ENCODE results near the gene WDR62.

WDR62 gene

DNA sequence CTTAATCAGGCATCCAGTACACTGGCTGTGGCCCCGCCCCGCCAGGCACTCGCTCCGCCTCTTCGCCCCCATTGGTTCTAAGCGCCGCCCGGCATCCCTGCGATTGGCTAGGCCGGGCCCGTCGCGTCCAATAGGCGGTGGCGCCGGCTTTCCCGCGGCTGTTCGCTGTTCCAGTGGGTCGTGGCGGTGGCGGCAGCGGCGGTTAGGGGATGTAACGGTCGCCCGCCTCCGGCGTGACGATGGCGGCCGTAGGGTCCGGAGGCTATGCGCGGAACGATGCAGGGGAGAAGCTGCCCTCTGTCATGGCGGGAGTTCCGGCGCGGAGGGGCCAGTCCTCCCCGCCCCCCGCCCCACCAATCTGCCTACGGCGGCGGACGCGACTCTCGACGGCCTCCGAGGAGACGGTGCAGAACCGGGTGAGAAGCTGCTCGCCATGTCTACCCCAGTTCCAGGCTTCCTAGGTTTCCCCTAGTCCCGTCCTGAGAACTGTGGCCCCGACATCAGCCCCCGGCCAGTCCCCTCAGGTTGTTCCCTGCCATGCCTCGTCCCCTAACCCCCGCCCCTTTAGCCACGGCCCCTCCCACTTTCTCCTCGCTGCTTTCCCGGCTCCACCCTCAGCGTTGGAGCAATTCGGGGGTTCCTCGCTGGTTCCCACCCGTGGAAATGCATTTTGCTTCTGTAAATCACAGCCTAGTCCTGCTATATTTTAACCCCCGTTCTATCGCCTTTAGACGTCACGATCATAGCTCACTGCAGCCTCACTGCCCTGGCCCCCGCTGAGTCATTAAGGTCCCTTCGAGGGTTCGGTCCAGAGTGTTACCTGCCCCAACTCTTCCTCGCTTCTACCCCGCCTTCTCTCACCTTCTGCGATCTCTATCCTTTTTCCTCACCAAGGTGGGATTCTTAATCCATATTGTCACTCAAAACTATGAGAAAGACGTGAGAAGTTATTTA lies at the start of gene WDR62:
Gene WDR62 (plus strand): TSS at position 165 of the 954 bp plus-strand sequence. CDS start 75 bp downstream, at position 240.
- DNase-seq = peak; percentile 95

- no peak for DNase-seq
Measured at GRCh38 chr19:36006955-36007354, 47.7 kb upstream of the WDR62 start.

GRCh38 chr19:36008336-36008978 lies 46.2 kb upstream of the WDR62 start, which contains the start of gene SYNE4:
Gene SYNE4 (minus strand): TSS chr19:36008813. CDS start chr19:36008681, 132 bp downstream.
- no peak for DNase-seq

DNA sequence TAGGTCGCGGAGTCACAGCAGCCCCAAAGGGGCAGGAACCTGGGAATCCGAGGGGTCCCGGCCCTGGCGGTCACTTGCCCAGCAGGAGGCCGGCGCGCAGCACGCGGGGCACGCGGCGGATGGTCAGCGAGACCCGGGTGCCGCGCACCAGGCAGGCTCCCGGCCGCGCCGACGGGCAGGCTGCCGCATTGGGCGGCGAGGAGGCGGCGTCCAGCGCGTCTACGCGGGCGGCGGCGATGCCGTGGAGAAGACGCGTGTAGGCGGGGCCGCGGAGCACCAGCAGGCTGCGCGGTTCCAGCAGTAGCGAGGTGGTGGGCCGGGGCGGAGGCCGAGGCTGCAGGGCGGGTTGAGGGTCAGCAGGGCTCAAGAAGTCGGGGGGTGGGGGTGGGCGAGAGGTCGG lies 45.5 kb upstream of the WDR62 start:
- peak; percentile 49 for DNase-seq

GRCh38 chr19:36009633-36010379 lies 44.9 kb upstream of the WDR62 start:
- no peak for DNase-seq

GRCh38 chr19:36010402-36010801 lies 44.3 kb upstream of the WDR62 start:
- DNase-seq = no peak

- DNase-seq = no peak
Measured at GRCh38 chr19:36013280-36014011, 41.3 kb upstream of the WDR62 start.

GRCh38 chr19:36014012-36014924 lies 40.4 kb upstream of the WDR62 start, which contains the start of gene ALKBH6:
Gene ALKBH6 (minus strand): TSS chr19:36014213. CDS start chr19:36013397, 816 bp downstream.
- DNase-seq = peak; percentile 100

DNA sequence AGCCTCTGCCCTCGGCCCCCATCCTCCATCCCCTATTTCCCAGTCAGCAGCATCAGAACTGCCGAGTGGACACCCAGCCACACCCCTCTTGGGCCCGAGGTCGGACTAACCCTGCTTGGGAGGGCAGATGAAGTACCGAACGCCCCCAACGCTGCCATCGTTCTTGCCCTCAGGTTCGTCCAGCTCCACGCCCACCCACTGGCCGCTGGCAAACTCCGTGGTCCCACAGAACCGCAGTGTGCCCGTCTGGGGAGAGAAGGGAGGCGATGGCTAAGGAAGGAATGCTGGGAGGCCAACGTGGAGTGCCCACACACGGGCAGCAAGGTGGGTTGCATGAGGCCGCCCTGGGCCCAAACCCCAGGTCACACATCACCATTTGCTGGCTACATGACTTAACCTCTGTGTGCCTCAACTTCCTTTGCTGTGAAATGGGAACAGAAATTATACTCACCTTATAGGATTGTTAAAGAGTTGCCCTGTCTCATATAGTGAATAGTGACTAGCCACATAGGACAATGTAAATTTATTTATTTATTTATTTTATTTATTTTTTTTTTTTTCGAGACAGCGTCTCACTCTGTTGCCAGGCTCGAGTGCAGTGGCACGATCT lies 35.5 kb upstream of the WDR62 start:
- no peak for DNase-seq

DNA sequence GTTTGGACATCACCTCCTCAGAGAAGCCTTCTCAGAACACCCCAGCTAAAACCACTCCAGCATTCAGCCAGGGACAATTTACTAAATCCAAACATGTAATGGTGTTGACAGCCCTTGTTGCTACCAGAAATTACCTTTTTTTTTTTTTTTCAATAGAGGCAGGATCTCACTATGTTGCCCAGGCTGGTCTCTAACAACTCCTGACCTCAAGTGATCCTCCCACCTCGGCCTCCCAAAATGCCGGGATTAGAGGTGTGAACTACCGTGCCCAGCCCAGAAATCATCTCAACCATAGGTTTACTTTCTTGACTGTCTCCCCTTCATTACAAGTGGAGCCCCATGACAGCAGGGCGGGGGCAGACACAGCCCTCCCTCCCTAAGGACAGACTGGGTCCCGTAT lies 31.3 kb upstream of the WDR62 start:
- no peak for DNase-seq

GRCh38 chr19:36025541-36025940 lies 29.2 kb upstream of the WDR62 start:
- no peak for DNase-seq

GRCh38 chr19:36026091-36026876 lies 28.4 kb upstream of the WDR62 start:
- no peak for DNase-seq

DNA sequence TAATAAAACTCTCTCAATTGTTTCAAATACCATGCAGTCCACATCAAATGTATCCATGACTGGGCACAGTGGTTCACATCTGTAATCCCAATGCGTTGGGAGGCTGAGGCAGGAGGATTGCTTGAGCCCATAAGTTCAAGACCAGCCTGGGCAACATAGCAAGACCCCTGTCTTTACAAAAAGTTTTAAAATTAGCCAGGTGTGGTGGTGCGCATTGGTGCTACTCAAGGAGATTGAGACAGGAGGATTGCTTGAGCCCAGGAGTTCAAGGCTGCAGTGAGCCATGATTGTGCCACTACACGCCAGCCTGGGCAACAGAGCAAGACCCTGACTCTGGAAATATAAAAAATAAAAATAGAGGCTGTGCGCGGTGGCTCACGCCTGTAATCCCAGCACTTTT lies 27.0 kb upstream of the WDR62 start:
- DNase-seq = no peak

- no peak for DNase-seq
Measured at GRCh38 chr19:36028313-36029041, 26.2 kb upstream of the WDR62 start.

DNA sequence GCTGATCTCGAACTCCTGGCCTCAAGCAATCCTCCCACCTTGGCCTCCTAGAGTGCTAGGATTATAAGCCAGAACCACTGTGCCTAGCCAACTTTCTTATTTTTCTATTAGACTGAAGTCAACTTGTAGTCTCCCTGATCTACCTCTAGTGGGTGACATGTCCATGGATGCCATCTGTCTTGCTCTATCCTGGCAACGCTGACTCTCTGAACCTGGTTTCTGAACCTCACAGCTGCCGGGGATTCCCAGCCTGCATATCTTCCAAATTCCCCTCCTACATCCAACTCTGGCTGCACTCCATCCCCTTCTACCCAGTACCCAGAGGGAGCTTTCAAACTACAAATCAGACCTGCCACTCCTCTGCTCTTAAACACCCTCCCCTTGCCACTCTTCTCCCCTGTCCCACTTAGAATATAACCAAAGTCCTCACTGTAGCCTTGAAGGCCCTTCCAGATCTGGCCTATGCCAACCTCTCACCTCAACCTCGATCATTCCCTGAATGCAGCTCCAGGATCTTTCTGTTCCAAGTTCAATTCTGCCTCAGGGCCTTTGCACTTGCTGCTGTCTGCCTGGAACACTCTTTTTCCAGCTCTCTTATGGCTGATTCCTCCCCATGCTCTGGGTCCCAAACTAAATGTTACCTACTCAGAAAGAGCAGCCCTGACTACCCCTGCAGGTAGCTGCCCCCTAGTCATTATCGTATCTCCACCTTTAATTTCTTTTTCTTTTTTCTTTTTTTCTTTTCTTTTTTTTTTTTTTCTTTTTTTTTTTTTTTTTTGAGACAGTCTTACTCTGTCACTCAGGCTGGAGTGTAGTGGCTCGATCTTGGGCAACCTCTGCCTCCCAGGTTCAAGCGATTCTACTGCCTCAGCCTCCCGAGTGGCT lies 24.2 kb upstream of the WDR62 start:
- DNase-seq = no peak

- no peak for DNase-seq
Measured at GRCh38 chr19:36031308-36031707, 23.4 kb upstream of the WDR62 start.

GRCh38 chr19:36032251-36033104 lies 22.2 kb upstream of the WDR62 start, which contains the start of gene CLIP3:
Gene CLIP3 (minus strand): TSS chr19:36032873. CDS start chr19:36032357, 516 bp downstream.
- DNase-seq = peak; percentile 38
